HG03066 (cell line): ENCODE data around the gene WSB1.

ENCODE experiments used
- ATAC-seq: cut with Tn5 transposase; IDR thresholded peaks from one replicate; pipeline ENCODE4 v1.9.1; 2021; ENCODE audit warnings: low read depth; ENCODE audit not compliant: unreplicated experiment

Gene WSB1

GRCh38 chr17:27353461-27354050 lies 59.6 kb downstream of the WSB1 start:
- ATAC-seq = peak; percentile 63

GRCh38 chr17:27354051-27354490 lies 60.2 kb downstream of the WSB1 start:
- no peak for ATAC-seq

GRCh38 chr17:27354491-27355081 lies 60.7 kb downstream of the WSB1 start:
- no peak for ATAC-seq

- no peak for ATAC-seq
Observed at GRCh38 chr17:27355419-27355818, 61.5 kb downstream of the WSB1 start.

GRCh38 chr17:27356091-27356705 lies 62.3 kb downstream of the WSB1 start:
- ATAC-seq = no peak

- ATAC-seq = no peak
Observed at GRCh38 chr17:27357236-27357635, 63.3 kb downstream of the WSB1 start.

GRCh38 chr17:27360507-27360906 lies 66.6 kb downstream of the WSB1 start:
- no peak for ATAC-seq

- ATAC-seq = no peak
Observed at GRCh38 chr17:27361695-27362094, 67.8 kb downstream of the WSB1 start.

GRCh38 chr17:27362503-27362902 lies 68.6 kb downstream of the WSB1 start:
- no peak for ATAC-seq

GRCh38 chr17:27362909-27363308 lies 69.0 kb downstream of the WSB1 start:
- no peak for ATAC-seq

GRCh38 chr17:27363326-27363725 lies 69.4 kb downstream of the WSB1 start:
- no peak for ATAC-seq
